Measurements from ENCODE around the gene TP53AIP1.
"Not testable (repeated sequence)": the region's sequence is repeated elsewhere in the genome, so short reads cannot be mapped to it uniquely, and the experiment has no call there.

The TP53AIP1 gene

GRCh38 chr11:128924510-128925249 lies 18.0 kb downstream of the TP53AIP1 start:
- no peak for DNase-seq

- no peak for DNase-seq
Observed at GRCh38 chr11:128924104-128924503, 18.6 kb downstream of the TP53AIP1 start.

GRCh38 chr11:128921793-128922192 lies 20.9 kb downstream of the TP53AIP1 start:
- no peak for DNase-seq

- DNase-seq: no peak
Observed at GRCh38 chr11:128920666-128921065, 22.0 kb downstream of the TP53AIP1 start.

GRCh38 chr11:128919635-128920034 lies 23.0 kb downstream of the TP53AIP1 start:
- DNase-seq: not testable (repeated sequence)

GRCh38 chr11:128919216-128919615 lies 23.5 kb downstream of the TP53AIP1 start:
- DNase-seq: no peak

- no peak for DNase-seq
Observed at GRCh38 chr11:128917144-128917724, 25.4 kb downstream of the TP53AIP1 start.

GRCh38 chr11:128916681-128917080 lies 26.0 kb downstream of the TP53AIP1 start:
- DNase-seq: no peak

- DNase-seq: no peak
Observed at GRCh38 chr11:128916037-128916572, 26.6 kb downstream of the TP53AIP1 start.

GRCh38 chr11:128915149-128915521 lies 27.5 kb downstream of the TP53AIP1 start:
- no peak for DNase-seq

- DNase-seq: no peak
Observed at GRCh38 chr11:128914216-128915148, 28.2 kb downstream of the TP53AIP1 start.

GRCh38 chr11:128913806-128914205 lies 28.9 kb downstream of the TP53AIP1 start:
- no peak for DNase-seq

- DNase-seq: no peak
Observed at GRCh38 chr11:128911701-128912100, 31.0 kb downstream of the TP53AIP1 start.

GRCh38 chr11:128911239-128911638 lies 31.4 kb downstream of the TP53AIP1 start:
- DNase-seq: no peak

GRCh38 chr11:128910576-128910975 lies 32.1 kb downstream of the TP53AIP1 start:
- DNase-seq: no peak

- DNase-seq: no peak
Observed at GRCh38 chr11:128909438-128910125, 33.1 kb downstream of the TP53AIP1 start.

GRCh38 chr11:128908391-128909246 lies 34.1 kb downstream of the TP53AIP1 start:
- DNase-seq: peak; percentile 14

GRCh38 chr11:128907585-128907984 lies 35.1 kb downstream of the TP53AIP1 start:
- DNase-seq: no peak

- DNase-seq: no peak
Observed at GRCh38 chr11:128906185-128907050, 36.3 kb downstream of the TP53AIP1 start.

- DNase-seq: peak; percentile 49
Observed at GRCh38 chr11:128905345-128906184, 37.1 kb downstream of the TP53AIP1 start.

Measured in activated CD4-positive, alpha-beta T cell treated with anti-CD3 and anti-CD28 coated beads, Interleukin-2, Interleukin-6, amounts not matched to agents 100 ng/mL and 50 ng/mL, durations not matched to agents 16 hours and 8 hours (primary cell).